HFFc6 (cell line): ENCODE measurements around the gene MREG. TPM values are rescaled to one million over a fixed set of nuclear protein-coding genes. Genes with fewer than 3 reads are reported as not detected.
A peak's percentile ranks its signal among the peaks of the same experiment; 100 is the strongest.

Experiments used
- DNase-seq: peaks from one replicate; pipeline ENCODE4 v3.0.0-alpha.2; 2018
- H3K27ac Mint-ChIP-seq: 2 replicates; pipeline ENCODE4 v1.8.0; 2020; ENCODE audit warnings: mild to moderate bottlenecking, mixed read lengths
- H3K27me3 Mint-ChIP-seq: 2 replicates; pipeline ENCODE4 v1.8.0; 2021; ENCODE audit warnings: mild to moderate bottlenecking, moderate library complexity, mixed read lengths; ENCODE audit not compliant: insufficient read depth
- H3K36me3 Mint-ChIP-seq: 2 replicates; pipeline ENCODE4 v1.8.0; 2021; ENCODE audit warnings: low read depth, mixed read lengths
- H3K4me1 Mint-ChIP-seq: 2 replicates; pipeline ENCODE4 v1.8.0; 2020; ENCODE audit warnings: low read depth, mixed read lengths
- H3K4me3 Mint-ChIP-seq: 2 replicates; pipeline ENCODE4 v1.8.0; 2020; ENCODE audit warnings: mild to moderate bottlenecking, moderate library complexity, mixed read lengths
- H3K9me3 Mint-ChIP-seq: 2 replicates; pipeline ENCODE4 v1.8.0; 2020; ENCODE audit warnings: mild to moderate bottlenecking, mixed read lengths
- long read RNA-seq: library from polyadenylated mRNA; unstranded; transcript quantifications from one replicate; pipeline ENCODE4 v2.0.0, GENCODE V29; 2019
- total RNA-seq, 6 experiments: library from RNA; stranded (reverse); fragmentation: NEBNext Ultra II Directional; extraction: Animal tissue kit (Norgen Biotek cat#: 25700); gene quantifications; 2 replicates in 1 of 6; 3 replicates in 5 of 6; pipeline ENCODE4 v1.2.3, GENCODE V29; 2021
- TF ChIP-seq, protein P1 (sequence below): fragments of 200-600 bp; sonication (generic); IDR thresholded peaks from 2 replicates; pipeline ENCODE4 v1.5.0; 2021; ENCODE audit warnings: antibody characterized with exemption, mild to moderate bottlenecking

The MREG gene, protein sequence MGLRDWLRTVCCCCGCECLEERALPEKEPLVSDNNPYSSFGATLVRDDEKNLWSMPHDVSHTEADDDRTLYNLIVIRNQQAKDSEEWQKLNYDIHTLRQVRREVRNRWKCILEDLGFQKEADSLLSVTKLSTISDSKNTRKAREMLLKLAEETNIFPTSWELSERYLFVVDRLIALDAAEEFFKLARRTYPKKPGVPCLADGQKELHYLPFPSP
- total RNA-seq, result 1 to 10 TPM; 2.0 to 3.5 (median 3.2) TPM
- long read RNA-seq, result 0 reads

DNA sequence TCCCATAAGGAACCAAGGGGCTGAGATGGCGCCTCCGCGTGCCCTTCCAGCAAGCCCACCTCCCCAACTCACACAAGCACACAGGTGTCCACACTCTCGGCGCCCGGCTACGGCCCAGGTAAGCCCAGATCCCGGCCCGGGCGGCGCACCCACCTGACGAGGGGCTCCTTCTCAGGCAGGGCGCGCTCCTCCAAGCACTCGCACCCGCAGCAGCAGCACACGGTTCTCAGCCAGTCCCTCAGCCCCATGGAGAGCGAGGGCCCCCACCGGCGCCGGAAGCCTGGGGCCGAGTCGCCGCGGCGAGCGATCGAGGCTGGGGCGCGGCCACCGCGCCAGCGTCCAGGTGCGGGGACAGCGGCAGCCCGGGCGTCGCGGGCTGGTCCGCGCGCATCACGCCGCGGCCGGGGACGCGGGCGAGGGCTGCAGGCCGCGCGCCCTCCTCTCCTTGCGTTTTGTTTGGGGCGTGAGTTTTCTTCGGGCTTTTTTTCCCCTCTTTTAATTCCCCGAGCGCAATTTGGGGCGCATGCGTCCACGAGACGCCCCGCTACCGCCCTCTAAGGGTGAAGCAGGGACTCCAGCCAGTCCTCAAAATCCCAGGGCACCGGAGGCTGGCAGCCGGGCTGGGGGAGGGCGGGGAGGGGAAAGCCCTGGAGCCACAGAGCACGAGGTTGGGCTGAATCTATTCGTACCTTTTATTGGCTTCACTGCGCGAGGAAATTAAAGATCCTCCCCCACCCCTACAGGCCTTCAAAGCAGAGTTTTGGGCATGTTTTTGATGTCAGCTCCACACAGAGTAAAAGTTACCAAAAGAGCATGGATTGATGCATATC, at the start of gene MREG:
Gene MREG (minus strand): TSS at position 472 of the 830 bp plus-strand sequence. CDS start 224 bp downstream, at position 248.
- TF ChIP-seq, protein P1, sequence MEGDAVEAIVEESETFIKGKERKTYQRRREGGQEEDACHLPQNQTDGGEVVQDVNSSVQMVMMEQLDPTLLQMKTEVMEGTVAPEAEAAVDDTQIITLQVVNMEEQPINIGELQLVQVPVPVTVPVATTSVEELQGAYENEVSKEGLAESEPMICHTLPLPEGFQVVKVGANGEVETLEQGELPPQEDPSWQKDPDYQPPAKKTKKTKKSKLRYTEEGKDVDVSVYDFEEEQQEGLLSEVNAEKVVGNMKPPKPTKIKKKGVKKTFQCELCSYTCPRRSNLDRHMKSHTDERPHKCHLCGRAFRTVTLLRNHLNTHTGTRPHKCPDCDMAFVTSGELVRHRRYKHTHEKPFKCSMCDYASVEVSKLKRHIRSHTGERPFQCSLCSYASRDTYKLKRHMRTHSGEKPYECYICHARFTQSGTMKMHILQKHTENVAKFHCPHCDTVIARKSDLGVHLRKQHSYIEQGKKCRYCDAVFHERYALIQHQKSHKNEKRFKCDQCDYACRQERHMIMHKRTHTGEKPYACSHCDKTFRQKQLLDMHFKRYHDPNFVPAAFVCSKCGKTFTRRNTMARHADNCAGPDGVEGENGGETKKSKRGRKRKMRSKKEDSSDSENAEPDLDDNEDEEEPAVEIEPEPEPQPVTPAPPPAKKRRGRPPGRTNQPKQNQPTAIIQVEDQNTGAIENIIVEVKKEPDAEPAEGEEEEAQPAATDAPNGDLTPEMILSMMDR, result peak; percentile 76
- no peaks in the 10 kb centered on the region; the same call in 1 of the 2 replicates for H3K27me3 Mint-ChIP-seq
- H3K4me3 Mint-ChIP-seq, result peak within 1 kb of the TSS; percentile 89
- H3K27ac Mint-ChIP-seq, result peak within 1 kb of the TSS; percentile 55
- peaks cover 28% of the 10 kb centered on the region for H3K4me1 Mint-ChIP-seq
- no peaks in the 10 kb centered on the region for H3K9me3 Mint-ChIP-seq
- peak; percentile 64 for DNase-seq
- no peaks in the 10 kb centered on the region for H3K36me3 Mint-ChIP-seq

DNA sequence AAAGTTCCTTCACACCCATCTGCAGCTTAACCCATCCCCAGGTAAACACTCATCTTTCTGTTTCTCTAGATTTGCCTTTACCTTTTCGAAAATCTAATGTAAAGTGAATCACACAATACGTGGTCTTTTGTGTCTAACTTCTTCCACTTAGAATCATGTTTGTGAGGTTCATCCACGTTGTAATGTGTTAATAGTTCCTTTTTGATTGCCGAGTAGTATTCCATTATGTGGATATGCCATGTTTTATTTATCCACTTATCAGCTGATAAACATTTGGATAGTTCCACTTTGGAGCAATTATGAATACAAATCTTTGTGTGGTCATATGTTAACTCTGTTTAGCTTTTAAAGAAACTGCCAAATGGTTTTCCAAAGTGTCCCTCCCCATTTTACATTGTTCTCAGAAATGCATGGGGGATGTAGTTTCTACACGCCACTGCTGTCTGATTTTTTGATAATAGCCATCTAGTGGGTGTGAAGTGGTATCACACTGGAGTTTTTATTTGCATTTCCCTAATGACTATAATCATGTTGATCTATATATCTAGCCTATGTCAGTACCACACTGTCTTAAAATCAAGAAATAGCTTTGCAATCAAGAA, 46.0 kb upstream of the MREG start:
- no peak for DNase-seq
- peaks cover 28% of the 10 kb centered on the region for H3K4me1 Mint-ChIP-seq
- H3K4me3 Mint-ChIP-seq, result no peak overlapping the region
- no peaks in the 10 kb centered on the region for H3K36me3 Mint-ChIP-seq
- TF ChIP-seq, protein P1, result peak; percentile 56
- no peak overlapping the region for H3K27ac Mint-ChIP-seq
- no peaks in the 10 kb centered on the region for H3K27me3 Mint-ChIP-seq
- H3K9me3 Mint-ChIP-seq, result no peaks in the 10 kb centered on the region

DNA sequence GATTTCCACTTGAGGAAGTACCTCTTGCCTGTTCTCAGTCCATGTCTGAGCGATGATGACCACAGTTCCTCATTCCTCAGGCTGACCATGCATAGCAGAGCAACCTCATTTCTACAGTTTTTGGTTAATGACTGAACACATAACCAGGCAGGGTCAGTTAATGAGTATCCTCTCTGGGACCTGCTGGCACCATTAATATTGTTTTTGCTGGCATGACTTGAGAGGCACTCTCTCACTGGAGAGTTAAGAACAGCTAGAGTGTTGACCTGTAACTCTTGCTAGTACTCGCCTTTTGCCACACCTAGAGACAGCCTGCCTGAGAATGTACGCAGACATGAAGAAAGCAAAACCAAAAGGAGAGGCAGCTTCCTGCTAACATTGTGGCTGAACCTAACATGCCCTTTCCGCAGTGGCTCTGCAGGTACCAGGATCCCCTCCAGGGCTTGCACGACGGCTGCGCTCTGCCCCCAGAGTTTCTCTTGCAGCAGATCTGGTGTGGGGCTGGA, 44.4 kb upstream of the MREG start:
- H3K36me3 Mint-ChIP-seq, result peaks cover under 1% of the 10 kb centered on the region; the same call in 1 of the 2 replicates
- TF ChIP-seq, protein P1, result no peak
- H3K9me3 Mint-ChIP-seq, result no peaks in the 10 kb centered on the region
- peaks cover 28% of the 10 kb centered on the region for H3K4me1 Mint-ChIP-seq
- peak; percentile 83 for DNase-seq
- H3K4me3 Mint-ChIP-seq, result peak overlapping the region; percentile 31; the same call in 1 of the 2 replicates
- peak overlapping the region; percentile 56; the same call in 1 of the 2 replicates for H3K27ac Mint-ChIP-seq
- no peaks in the 10 kb centered on the region; the same call in 1 of the 2 replicates for H3K27me3 Mint-ChIP-seq

DNA sequence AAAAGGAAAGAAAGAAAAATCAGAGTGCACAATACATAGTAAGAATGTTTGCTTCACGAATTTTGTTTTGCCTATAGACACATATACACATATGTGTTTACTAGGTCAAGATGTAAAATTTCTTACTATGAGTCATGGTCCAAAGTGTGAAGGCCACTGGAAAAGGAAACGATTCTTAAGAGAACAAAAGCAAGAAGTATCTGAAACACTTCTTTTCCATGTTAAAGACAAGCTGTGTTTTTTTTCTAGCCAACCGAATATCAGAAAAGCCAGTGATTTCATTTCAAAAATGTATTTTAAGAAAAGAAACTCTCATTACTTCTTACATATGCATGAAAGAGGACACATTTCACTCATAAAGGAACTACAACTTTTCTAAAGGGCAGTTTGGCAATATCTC, 43.4 kb upstream of the MREG start:
- Mint-ChIP-seq H3K4me3 (no peak overlapping the region), H3K27ac (no peak overlapping the region)
- TF ChIP-seq, protein P1, result no peak

DNA sequence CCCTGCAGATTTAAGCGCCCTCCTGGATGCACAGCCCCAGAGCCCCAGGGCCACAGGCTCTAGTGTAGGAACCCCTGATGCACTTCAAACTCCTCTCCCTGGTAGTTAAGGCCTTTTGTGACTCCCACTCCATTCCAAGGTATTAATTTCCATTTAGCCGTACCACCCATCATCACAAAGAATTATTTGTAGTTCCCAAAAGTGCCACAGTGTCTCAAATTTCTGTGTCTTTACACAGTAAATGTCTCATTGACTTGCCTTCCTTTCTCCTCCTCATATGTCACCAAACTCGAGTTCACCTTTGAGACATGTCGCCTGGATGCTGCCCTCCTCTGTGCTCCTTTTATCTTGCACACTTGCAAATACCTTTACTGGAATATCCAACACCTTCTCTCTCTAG, 42.3 kb upstream of the MREG start:
- Mint-ChIP-seq H3K4me1 (peaks cover 28% of the 10 kb centered on the region), H3K4me3 (no peak overlapping the region), H3K27ac (no peak overlapping the region), H3K36me3 (peaks cover 5% of the 10 kb centered on the region; the same call in 1 of the 2 replicates), H3K27me3 (no peaks in the 10 kb centered on the region; the same call in 1 of the 2 replicates), H3K9me3 (no peaks in the 10 kb centered on the region)
- TF ChIP-seq, protein P1, result no peak
- no peak for DNase-seq

More for the DNA sequence above, 43.4 kb upstream of the MREG start:
- peaks cover 5% of the 10 kb centered on the region; the same call in 1 of the 2 replicates for H3K36me3 Mint-ChIP-seq
- no peak for DNase-seq
- H3K9me3 Mint-ChIP-seq, result no peaks in the 10 kb centered on the region
- H3K27me3 Mint-ChIP-seq, result no peaks in the 10 kb centered on the region; the same call in 1 of the 2 replicates
- H3K4me1 Mint-ChIP-seq, result peaks cover 28% of the 10 kb centered on the region
